GM12891 (cell line): ENCODE results near the gene CPOX. TPM values are rescaled to one million over a fixed set of nuclear protein-coding genes. Genes with fewer than 3 reads are reported as not detected.
"Not testable (repeated sequence)": the region's sequence is repeated elsewhere in the genome, so short reads cannot be mapped to it uniquely, and the experiment has no call there.

Experiments
- DNase-seq: peaks from one replicate; pipeline ENCODE4 v3.0.0; 2011; ENCODE audit warnings: low spot score; ENCODE audit not compliant: insufficient read length
- FAIRE-seq: peaks from 2 replicates; lab custom pipeline; 2011; peaks lifted over from hg19 to GRCh38; lab: Jason Lieb, UNC
- PAX5 ChIP-seq: IDR thresholded peaks from 2 replicates; pipeline ENCODE4 v1.6.1; 2011; ENCODE audit warnings: low read length, moderate library complexity, mild to moderate bottlenecking; ENCODE audit not compliant: insufficient read depth, severe bottlenecking
- POLR2A ChIP-seq: IDR thresholded peaks from 2 replicates; pipeline ENCODE4 v1.6.1; 2011; ENCODE audit warnings: low read depth, low read length, control low read depth
- POLR2AphosphoS5 ChIP-seq: IDR thresholded peaks from 2 replicates; pipeline ENCODE4 v1.6.1; 2011; ENCODE audit warnings: low read depth, low read length, control low read depth
- POU2F2 ChIP-seq: IDR thresholded peaks from 2 replicates; pipeline ENCODE4 v1.6.1; 2011; ENCODE audit warnings: low read depth, mild to moderate bottlenecking, control low read depth, low read length, moderate library complexity
- SPI1 ChIP-seq: IDR thresholded peaks from 2 replicates; pipeline ENCODE4 v1.6.1; 2011; ENCODE audit warnings: low read depth, low read length, control low read depth
- TAF1 ChIP-seq: IDR thresholded peaks from 2 replicates; pipeline ENCODE4 v1.6.1; 2011; ENCODE audit warnings: low read depth, low read length, control low read depth
- polyA plus RNA-seq: library from polyadenylated mRNA; unstranded; fragments of >200 nt; gene quantifications from one replicate; pipeline ENCODE4 v1.2.1, GENCODE V29; 2012; ENCODE audit warnings: low read depth, missing spikeins, inconsistent platforms; ENCODE audit not compliant: missing spikeins

The CPOX gene
- 71.3 TPM for polyA plus RNA-seq

DNA sequence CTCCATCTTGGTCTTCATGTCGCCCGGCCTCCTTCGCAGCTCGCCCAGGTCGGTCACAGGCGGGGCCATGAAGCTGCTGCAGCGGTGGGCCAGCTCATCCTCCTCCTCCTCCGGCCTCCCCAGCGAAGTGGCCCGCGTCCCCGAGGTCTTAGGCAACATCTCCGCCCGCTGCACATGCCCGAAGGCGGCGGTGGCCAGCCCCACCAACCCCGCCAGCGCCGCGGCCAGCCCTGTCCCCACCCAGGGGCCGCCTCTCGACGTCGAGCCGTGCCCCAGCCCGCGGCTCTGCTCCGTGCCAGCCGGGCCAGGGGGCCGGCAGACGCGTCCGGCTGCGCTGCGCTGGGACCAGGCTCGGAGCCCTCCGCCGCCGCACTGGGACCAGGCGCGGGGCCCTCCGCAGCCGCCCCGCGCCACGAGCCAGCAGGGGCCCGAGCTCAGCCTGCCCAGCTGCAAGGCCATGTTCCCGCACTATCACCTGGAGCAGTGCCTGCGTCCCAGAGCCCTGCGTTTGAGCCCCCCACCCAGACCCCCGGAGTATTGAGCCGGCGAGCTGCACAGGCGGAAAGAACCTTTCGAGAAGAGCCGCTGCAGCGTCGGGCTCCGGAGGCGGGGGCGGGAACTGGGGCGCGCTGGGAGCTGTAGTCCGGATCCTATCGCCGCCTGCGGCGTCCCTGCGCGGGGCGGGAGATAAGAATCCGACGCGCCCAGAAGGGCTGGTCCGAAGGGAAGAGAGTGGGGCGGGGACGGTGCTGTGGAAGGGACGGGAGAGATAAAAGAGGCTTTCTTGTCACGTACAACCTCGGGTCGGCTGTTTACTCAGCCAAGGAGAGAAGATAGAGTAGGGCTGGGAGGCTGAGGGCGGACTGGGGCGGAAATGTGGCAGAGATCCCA lies at the start of gene CPOX:
CPOX (minus strand) TSS at position 566 of the 891 bp plus-strand sequence; CDS start at position 459, 107 bp downstream.
- FAIRE-seq (peak; percentile 98), DNase-seq (peak; percentile 76)
- TF ChIP-seq POU2F2 (no peak), POLR2A (peak; percentile 73), PAX5 (no peak), TAF1 (peak; percentile 79), SPI1 (no peak), POLR2AphosphoS5 (peak; percentile 78)

DNA sequence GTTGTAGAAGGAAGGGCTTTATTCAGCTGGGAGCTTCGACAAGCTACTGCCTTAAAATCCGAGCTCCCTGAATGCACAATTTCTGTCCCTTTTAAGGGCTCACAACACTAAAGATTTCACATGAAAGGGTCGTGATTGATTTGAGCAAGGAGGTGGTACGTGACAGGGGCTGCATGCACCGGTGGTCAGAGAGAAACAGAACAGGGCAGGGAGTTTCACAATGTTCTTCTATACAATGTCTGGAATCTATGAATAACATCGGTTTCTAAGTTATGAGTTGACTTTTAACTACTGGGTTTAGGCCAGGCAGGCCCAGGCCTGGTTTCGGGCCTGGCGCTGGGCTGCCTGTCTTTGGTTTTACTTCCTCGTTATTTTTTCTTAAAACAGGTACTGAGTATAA lies 49.4 kb upstream of the CPOX start:
- DNase-seq, FAIRE-seq: not testable (repeated sequence)

DNA sequence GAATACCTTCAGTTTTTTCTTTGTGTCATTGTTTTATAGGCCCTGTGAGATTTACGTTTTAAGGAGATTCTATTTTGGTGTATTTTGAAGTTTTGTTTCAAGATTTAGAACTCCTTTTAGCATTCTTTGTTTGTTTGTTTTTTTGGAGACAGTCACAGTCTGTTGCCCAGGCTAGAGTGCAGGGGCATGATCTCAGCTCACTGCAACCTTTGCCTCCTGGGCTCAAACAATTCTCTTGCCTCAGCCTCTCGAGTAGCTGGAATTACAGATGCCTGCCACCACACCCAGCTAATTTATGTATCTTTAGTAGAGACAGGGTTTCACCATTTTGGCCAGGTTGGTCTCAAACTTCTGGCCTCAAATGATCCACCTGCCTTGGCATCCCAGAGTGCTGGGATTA lies 48.3 kb upstream of the CPOX start:
- FAIRE-seq, DNase-seq: not testable (repeated sequence)

DNA sequence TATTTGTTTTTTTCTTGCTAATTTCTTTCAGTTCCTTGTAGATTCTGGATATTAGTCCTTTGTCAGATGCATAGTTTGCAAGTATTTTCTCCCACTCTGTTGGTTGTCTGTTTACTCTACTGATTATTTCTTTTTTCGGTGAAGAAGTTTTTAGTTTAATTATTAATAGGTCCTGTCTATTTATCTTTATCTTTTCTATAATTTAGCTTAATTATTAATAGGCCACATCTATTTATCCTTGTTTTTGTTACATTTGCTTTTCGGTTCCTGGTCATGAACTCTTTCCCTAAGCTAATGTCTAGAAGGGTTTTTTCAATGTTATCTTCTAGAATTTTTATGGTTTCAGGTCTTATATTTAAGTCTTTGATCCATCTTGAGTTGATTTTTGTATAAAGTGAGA lies 45.1 kb upstream of the CPOX start:
- FAIRE-seq, DNase-seq: not testable (repeated sequence)

DNA sequence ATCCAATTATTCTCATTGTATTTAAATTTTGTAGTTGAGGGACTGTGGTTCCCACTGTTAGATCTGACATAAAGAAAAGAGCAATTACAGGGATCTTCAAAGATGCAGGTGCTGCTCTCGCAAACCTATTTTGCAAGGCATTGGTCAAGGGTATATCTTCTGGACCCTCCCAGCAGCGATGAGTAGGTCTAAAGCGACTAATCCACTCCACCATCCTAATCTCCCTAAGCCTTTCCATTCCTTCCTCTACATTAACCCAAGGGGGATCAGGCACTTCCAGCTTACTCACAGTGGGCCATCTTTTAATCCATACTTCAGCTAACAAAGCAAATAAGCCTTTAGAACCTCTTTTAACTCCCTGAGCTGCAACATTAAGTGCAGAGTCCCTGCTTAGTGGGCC lies 37.0 kb upstream of the CPOX start:
- DNase-seq, result no peak
- TF ChIP-seq POU2F2 (no peak), PAX5 (no peak), TAF1 (no peak), POLR2AphosphoS5 (no peak), SPI1 (no peak), POLR2A (no peak)
- no peak for FAIRE-seq

DNA sequence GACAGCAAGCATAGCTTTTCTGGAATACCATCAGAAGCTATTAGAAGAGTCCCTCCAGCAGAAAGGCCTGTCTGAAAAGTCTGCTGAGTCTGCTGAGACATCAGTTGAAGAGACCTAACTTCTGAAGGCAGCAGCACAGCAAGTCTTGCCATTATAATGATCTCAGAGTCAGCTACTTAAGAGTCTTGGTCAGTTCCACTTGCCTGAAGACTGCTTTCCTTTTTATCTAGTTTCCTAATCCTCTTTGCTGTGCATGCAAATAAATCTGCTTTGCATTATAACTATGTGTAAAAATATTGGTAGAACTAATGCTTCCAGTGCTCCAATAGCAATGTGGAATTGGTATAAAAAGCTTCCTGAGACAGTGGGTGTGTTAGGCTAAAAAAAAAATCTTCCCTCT lies 34.9 kb upstream of the CPOX start:
- DNase-seq (no peak), FAIRE-seq (no peak)
- TF ChIP-seq POU2F2 (no peak), SPI1 (no peak)

DNA sequence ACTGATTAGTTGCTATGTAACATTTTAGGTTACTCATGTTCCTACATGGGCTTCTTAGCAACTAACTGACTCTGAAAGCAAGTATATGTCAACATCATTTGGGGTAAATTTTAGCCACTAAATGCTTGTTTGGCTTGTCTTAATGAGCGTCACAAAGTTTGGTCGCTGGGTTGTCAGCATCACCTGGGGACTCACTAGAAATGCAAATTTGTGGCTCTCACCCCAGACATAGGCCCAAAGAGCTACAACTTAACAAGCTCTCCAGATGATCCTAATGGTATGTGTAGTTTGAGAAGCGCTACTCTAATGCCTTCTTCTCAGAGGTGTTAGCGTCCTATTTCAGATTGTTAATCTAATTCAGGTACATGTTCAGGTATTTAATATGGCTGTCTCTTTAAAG lies 32.7 kb upstream of the CPOX start:
- DNase-seq (no peak), FAIRE-seq (no peak)
- TF ChIP-seq POLR2A (no peak), POLR2AphosphoS5 (no peak), POU2F2 (no peak)

DNA sequence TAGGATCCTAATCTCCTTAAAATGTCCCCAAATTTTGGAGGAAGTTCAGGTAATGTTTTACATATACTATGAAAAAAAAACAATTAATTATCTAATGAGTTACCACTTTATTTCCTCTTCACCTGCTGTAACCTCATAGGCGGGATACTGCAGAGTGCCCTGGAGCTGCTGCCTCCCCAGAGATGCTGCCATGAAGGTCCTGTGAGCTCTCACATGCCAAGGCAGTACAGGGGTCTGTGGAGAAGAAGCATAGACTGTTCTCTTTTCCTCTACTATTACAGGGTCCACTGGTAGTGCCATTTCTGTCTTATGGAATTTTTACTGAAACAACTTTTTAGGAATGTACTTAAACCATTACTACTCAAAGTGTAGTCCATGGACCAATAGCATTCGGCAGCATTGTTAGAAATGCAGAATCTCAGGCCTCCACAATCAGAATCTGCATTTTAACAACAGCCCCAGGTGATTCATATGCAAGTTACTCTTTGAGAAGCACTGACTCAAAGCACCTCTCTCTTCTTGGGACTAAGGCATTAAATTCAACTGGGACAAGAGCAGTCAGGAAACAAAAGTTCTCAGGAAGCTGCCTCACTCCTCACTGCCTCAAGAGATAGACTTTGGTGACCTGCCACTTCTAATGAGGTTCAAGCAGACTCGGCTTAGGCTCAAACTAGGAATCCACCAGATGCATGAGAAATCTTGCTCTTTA lies 30.3 kb upstream of the CPOX start:
- TF ChIP-seq POU2F2 (no peak), SPI1 (no peak), PAX5 (no peak), POLR2AphosphoS5 (no peak), TAF1 (no peak), POLR2A (no peak)
- DNase-seq (no peak), FAIRE-seq (no peak)

DNA sequence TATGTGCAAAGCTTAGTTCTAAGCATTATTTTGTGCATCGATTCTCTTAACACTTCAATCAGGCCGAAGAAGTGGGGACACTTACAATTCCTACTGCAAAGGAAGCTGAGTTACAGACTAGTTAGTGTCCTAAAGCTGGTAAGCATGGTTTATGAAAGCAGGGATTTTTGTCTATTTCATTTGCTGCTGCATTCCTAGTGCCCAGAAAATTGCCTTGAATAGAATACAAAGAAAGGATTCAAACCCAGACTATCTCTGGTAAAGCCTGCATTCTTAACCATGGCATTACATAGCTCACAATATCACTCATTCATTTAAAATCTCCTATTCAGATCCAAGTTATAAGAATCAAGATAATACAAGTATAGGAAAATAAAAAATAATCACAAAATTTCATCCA lies 24.4 kb upstream of the CPOX start:
- no peak for FAIRE-seq
- TF ChIP-seq POLR2AphosphoS5 (no peak), POU2F2 (no peak), PAX5 (no peak), POLR2A (no peak), SPI1 (no peak), TAF1 (no peak)
- DNase-seq, result no peak

DNA sequence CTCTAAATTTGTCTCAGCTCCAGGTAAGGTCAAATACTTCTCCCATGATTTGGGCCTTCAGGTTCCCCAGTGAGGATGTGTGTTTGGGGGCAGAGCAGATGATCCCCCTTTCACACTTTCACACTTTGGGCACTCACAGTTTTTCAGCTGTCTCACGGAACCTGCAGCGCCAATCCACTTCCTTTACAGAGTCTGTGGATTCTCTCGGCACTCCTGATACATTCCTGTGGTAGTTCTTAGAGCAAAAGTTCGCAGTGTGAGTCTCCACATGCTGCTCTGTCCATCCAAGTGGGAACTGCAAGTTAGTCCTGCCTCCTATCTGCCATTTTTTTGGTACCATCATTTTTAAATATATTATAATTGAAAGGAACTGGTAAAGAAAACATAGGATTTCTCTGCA lies 20.2 kb upstream of the CPOX start:
- TF ChIP-seq POU2F2 (no peak), TAF1 (no peak), POLR2A (no peak), PAX5 (no peak), POLR2AphosphoS5 (no peak), SPI1 (no peak)
- FAIRE-seq, result no peak
- DNase-seq, result no peak

DNA sequence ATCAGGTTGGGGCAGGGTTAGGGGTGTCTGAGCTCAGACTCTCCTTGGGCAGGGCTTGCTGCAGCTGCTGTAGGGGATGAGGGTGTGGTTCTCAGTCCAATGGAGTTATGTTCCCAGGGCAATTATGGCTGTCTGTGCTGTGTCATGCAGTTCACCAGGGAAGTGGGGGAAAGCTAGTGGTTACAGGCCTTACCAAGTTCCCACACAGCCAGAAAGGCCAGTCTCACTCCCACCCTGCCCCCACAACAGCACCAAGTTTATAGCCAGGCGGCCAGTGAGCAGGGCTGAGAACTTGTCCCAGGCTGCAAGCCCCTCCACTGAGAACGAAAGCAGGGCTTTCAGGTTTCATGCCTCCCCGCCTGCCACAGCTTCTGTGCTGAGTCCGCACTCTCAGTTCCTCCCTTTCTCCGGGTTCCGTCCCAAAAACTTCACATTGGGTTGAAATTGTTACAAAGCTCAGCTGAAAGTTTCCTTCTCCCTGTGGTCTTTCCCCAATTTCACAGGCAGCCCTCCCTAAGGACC lies 19.6 kb upstream of the CPOX start:
- TF ChIP-seq PAX5 (peak; percentile 40), POLR2A (no peak), POU2F2 (peak; percentile 21; the same call in 1 of the 2 replicates), SPI1 (peak; percentile 96), POLR2AphosphoS5 (no peak), TAF1 (no peak)
- DNase-seq (no peak), FAIRE-seq (peak; percentile 90)
